GM19463 (cell line): ENCODE measurements around the gene RHBDF2.
A peak's percentile ranks its signal among the peaks of the same experiment; 100 is the strongest.

Source experiments
- ATAC-seq: cut with Tn5 transposase; IDR thresholded peaks from one replicate; pipeline ENCODE4 v1.9.1; 2021; ENCODE audit warnings: mild to moderate bottlenecking, moderate library complexity; ENCODE audit not compliant: unreplicated experiment

The RHBDF2 gene

GRCh38 chr17:76467366-76467765 lies 33.9 kb downstream of the RHBDF2 start, which contains the start of gene AANAT:
TSS of gene AANAT (plus strand) at chr17:76467603. CDS start at chr17:76468747, 1,144 bp downstream.
- ATAC-seq = no peak

GRCh38 chr17:76466775-76467130 lies 34.5 kb downstream of the RHBDF2 start:
- ATAC-seq = no peak

GRCh38 chr17:76462556-76463290 lies 38.5 kb downstream of the RHBDF2 start:
- no peak for ATAC-seq

GRCh38 chr17:76461765-76462555 lies 39.3 kb downstream of the RHBDF2 start:
- ATAC-seq = no peak

- ATAC-seq = no peak
Observed at GRCh38 chr17:76459674-76460073, 41.5 kb downstream of the RHBDF2 start.

GRCh38 chr17:76458580-76459490 lies 42.4 kb downstream of the RHBDF2 start:
- ATAC-seq = no peak

GRCh38 chr17:76453431-76453743 lies 47.8 kb downstream of the RHBDF2 start:
- no peak for ATAC-seq

GRCh38 chr17:76452660-76453430 lies 48.4 kb downstream of the RHBDF2 start, which contains the start of gene UBE2O:
TSS of gene UBE2O (minus strand) at chr17:76453152. CDS start at chr17:76453141, 11 bp downstream.
- ATAC-seq = peak; percentile 95

- ATAC-seq = peak; percentile 21
Observed at GRCh38 chr17:76452127-76452659, 49.0 kb downstream of the RHBDF2 start.

GRCh38 chr17:76451506-76451905 lies 49.7 kb downstream of the RHBDF2 start:
- ATAC-seq = no peak

GRCh38 chr17:76449126-76449525 lies 52.1 kb downstream of the RHBDF2 start:
- no peak for ATAC-seq

GRCh38 chr17:76447931-76448652 lies 53.1 kb downstream of the RHBDF2 start:
- ATAC-seq = no peak

- no peak for ATAC-seq
Observed at GRCh38 chr17:76446449-76447231, 54.6 kb downstream of the RHBDF2 start.

GRCh38 chr17:76445697-76446448 lies 55.4 kb downstream of the RHBDF2 start:
- no peak for ATAC-seq

- no peak for ATAC-seq
Observed at GRCh38 chr17:76444518-76445311, 56.5 kb downstream of the RHBDF2 start.

- ATAC-seq = no peak
Observed at GRCh38 chr17:76442341-76443338, 58.6 kb downstream of the RHBDF2 start.
